ENCODE results near the gene PCSK7. TPM values are rescaled to one million over a fixed set of nuclear protein-coding genes. Genes with fewer than 3 reads are reported as not detected.
A peak's percentile ranks its signal among the peaks of the same experiment; 100 is the strongest.
"Not testable (repeated sequence)": the region's sequence is repeated elsewhere in the genome, so short reads cannot be mapped to it uniquely, and the experiment has no call there.

PCSK7 gene
- total and polyA plus RNA-seq, 2 of the 4 experiments (the other 2 are of a cell fraction): 35.8 to 54.3 TPM

- H3K9ac ChIP-seq (ENCODE audit: low read depth, low read length); H2BK20ac ChIP-seq (ENCODE audit: low read depth, low read length); H4K91ac ChIP-seq (ENCODE audit: insufficient read depth, low read depth, low read length); BruUV-seq (replicated peaks); H2AK9ac ChIP-seq (replicated peaks; ENCODE audit: low read depth, low read length, poor library complexity); H3K27ac ChIP-seq (ENCODE audit: insufficient read depth, low read length); H3K4ac ChIP-seq (ENCODE audit: low read depth, low read length); in situ Hi-C loops (cut with MboI; ENCODE audit: low sequenced_read_pairs); H4K5ac ChIP-seq (ENCODE audit: low read depth, low read length); H3K14ac ChIP-seq (replicated peaks; ENCODE audit: low read depth, low read length); H2BK5ac ChIP-seq (ENCODE audit: low read depth, low read length, poor library complexity, severe bottlenecking); H2AK5ac ChIP-seq (ENCODE audit: low read depth, low read length); H3K23ac ChIP-seq (ENCODE audit: low read depth, low read length); H2AFZ ChIP-seq (replicated peaks; ENCODE audit: low read length, poor library complexity); dilution Hi-C loops (cut with HindIII; ENCODE audit: low sequenced_read_pairs, unreplicated experiment); CTCF ChIA-PET; DNase-seq; H2BK120ac ChIP-seq (ENCODE audit: low read depth, low read length); H3K27me3 ChIP-seq (ENCODE audit: control insufficient read depth, insufficient read depth, low read length); H3K9me3 ChIP-seq (ENCODE audit: control insufficient read depth, insufficient read depth, low read length); H3K56ac ChIP-seq (ENCODE audit: extremely low read depth, insufficient read depth, low read length); H3K4me3 ChIP-seq (ENCODE audit: insufficient read depth, low read depth, low read length); H2BK15ac ChIP-seq (ENCODE audit: low read depth, low read length); H3K18ac ChIP-seq (ENCODE audit: low read depth, low read length); intact Hi-C loops (cut with micrococcal nuclease); POLR2A ChIA-PET (ENCODE audit: unreplicated experiment); H4K8ac ChIP-seq (ENCODE audit: low read depth in 2 of 2, low read length in 2 of 2); H3K4me2 ChIP-seq (ENCODE audit: low read depth, low read length): not testable (repeated sequence)
- Histone ChIP-seq H3K79me1 (ENCODE audit: low read depth in 1 of 2, low read length in 2 of 2) (peaks cover 20 to 37% of the 10 kb centered on the region in 2 experiments), H3K9me1 (ENCODE audit: insufficient read depth, low read length) (peaks cover 19% of the 10 kb centered on the region), H3K4me1 (ENCODE audit: control insufficient read depth, insufficient read depth, low read length) (peaks cover 25% of the 10 kb centered on the region), H3K36me3 (ENCODE audit: control insufficient read depth, insufficient read depth, low read length) (peaks cover 38% of the 10 kb centered on the region), H4K20me1 (ENCODE audit: insufficient read depth, low read length) (peaks cover 36% of the 10 kb centered on the region)
- ATAC-seq (ENCODE audit: low read depth): peak; percentile 6; the same call in 1 of the 2 replicates
- no CpG with 5 or more reads among the region's 11 CpGs for WGBS, 2 experiments (ENCODE audit: extremely low coverage in 2 of 2, insufficient read length in 1 of 2)
Measured at GRCh38 chr11:117206859-117207258, 25.0 kb downstream of the PCSK7 start.

- H2AK5ac ChIP-seq (ENCODE audit: low read depth, low read length); CTCF ChIA-PET; H3K14ac ChIP-seq (replicated peaks; ENCODE audit: low read depth, low read length); H2AFZ ChIP-seq (replicated peaks; ENCODE audit: low read length, poor library complexity); H4K91ac ChIP-seq (ENCODE audit: insufficient read depth, low read depth, low read length); H3K4me2 ChIP-seq (ENCODE audit: low read depth, low read length); ATAC-seq (ENCODE audit: low read depth); in situ Hi-C loops (cut with MboI; ENCODE audit: low sequenced_read_pairs); BruUV-seq (replicated peaks); intact Hi-C loops (cut with micrococcal nuclease); H3K27ac ChIP-seq (ENCODE audit: insufficient read depth, low read length); H2BK15ac ChIP-seq (ENCODE audit: low read depth, low read length); H3K9me3 ChIP-seq (ENCODE audit: control insufficient read depth, insufficient read depth, low read length); H4K5ac ChIP-seq (ENCODE audit: low read depth, low read length); H3K9ac ChIP-seq (ENCODE audit: low read depth, low read length); POLR2A ChIA-PET (ENCODE audit: unreplicated experiment); H3K27me3 ChIP-seq (ENCODE audit: control insufficient read depth, insufficient read depth, low read length); H4K8ac ChIP-seq (ENCODE audit: low read depth in 2 of 2, low read length in 2 of 2); H2AK9ac ChIP-seq (replicated peaks; ENCODE audit: low read depth, low read length, poor library complexity); H2BK120ac ChIP-seq (ENCODE audit: low read depth, low read length); H3K56ac ChIP-seq (ENCODE audit: extremely low read depth, insufficient read depth, low read length); H2BK20ac ChIP-seq (ENCODE audit: low read depth, low read length); H3K23ac ChIP-seq (ENCODE audit: low read depth, low read length); dilution Hi-C loops (cut with HindIII; ENCODE audit: low sequenced_read_pairs, unreplicated experiment); H3K18ac ChIP-seq (ENCODE audit: low read depth, low read length); DNase-seq; H2BK5ac ChIP-seq (ENCODE audit: low read depth, low read length, poor library complexity, severe bottlenecking); H3K4me3 ChIP-seq (ENCODE audit: insufficient read depth, low read depth, low read length): not testable (repeated sequence)
- Histone ChIP-seq H3K9me1 (ENCODE audit: insufficient read depth, low read length) (peaks cover 19% of the 10 kb centered on the region), H3K36me3 (ENCODE audit: control insufficient read depth, insufficient read depth, low read length) (peaks cover 45% of the 10 kb centered on the region), H4K20me1 (ENCODE audit: insufficient read depth, low read length) (peaks cover 43% of the 10 kb centered on the region), H3K79me1 (ENCODE audit: low read depth in 1 of 2, low read length in 2 of 2) (peaks cover 20 to 44% of the 10 kb centered on the region in 2 experiments), H3K4me1 (ENCODE audit: control insufficient read depth, insufficient read depth, low read length) (peaks cover 33% of the 10 kb centered on the region), H3K4ac (ENCODE audit: low read depth, low read length) (peak overlapping the region; percentile 50)
- WGBS, 2 experiments (ENCODE audit: extremely low coverage in 2 of 2, insufficient read length in 1 of 2): 90% methylated on average over 6 of the region's 8 CpGs; no CpG with 5 or more reads in 1 of the 2 experiments
Measured at GRCh38 chr11:117206111-117206510, 25.8 kb downstream of the PCSK7 start.
